Thyroid gland (tissue), 4 donors: ENCODE data around the gene FBXO31. TPM values are rescaled to one million over a fixed set of nuclear protein-coding genes. Genes with fewer than 3 reads are reported as not detected.

Experiments
- DNase-seq, 2 donors: peaks; one replicate each; pipeline ENCODE4 v3.0.0-alpha.2; 2019
- H3K27ac ChIP-seq, 3 donors: fragments of 200-600 bp; sonication (generic); 1 replicate in 2 of 3; 2 replicates in 1 of 3; pipeline ENCODE4 v1.5.1; 2016 to 2019; ENCODE audit warnings: mild to moderate bottlenecking in 1 of 3, moderate library complexity in 1 of 3
- H3K27me3 ChIP-seq: fragments of 200-600 bp; sonication (generic); one replicate; pipeline ENCODE4 v1.5.1; 2019
- H3K36me3 ChIP-seq, 2 donors: fragments of 200-600 bp; sonication (generic); one replicate each; pipeline ENCODE4 v1.5.1; 2016 to 2019
- H3K4me1 ChIP-seq, 2 donors: fragments of 200-600 bp; sonication (generic); one replicate each; pipeline ENCODE4 v1.5.1; 2017 to 2019
- H3K4me3 ChIP-seq, 3 donors: fragments of 200-600 bp; sonication (generic); replicated peaks in 1 of 3; 1 replicate in 2 of 3; 2 replicates in 1 of 3; pipeline ENCODE4 v1.5.1; 2016; ENCODE audit warnings: mild to moderate bottlenecking in 1 of 3
- H3K9me3 ChIP-seq: fragments of 200-600 bp; sonication (generic); one replicate; pipeline ENCODE4 v1.5.1; 2017
- POLR2A ChIP-seq, 2 donors: fragments of 450-650 bp; IDR thresholded peaks; one replicate each; pipeline ENCODE4 v1.6.1; 2017; ENCODE audit warnings: antibody characterized with exemption in 2 of 2, mild to moderate bottlenecking in 2 of 2, moderate library complexity in 1 of 2
- WGBS, 2 donors: methylation state at CpG; one replicate each; pipeline ENCODE4 v1.1.5; 2017; 5-methylcytosine and 5-hydroxymethylcytosine counted together
- intact Hi-C: fragments of 100-400 bp; cut with DNase I; formaldehyde crosslinking; loops from one replicate; pipeline ENCODE4 v1.15.1; 2023
- total RNA-seq, 4 donors: library from RNA; depleted of rRNA; stranded (reverse); fragments of >200 nt; gene quantifications; one replicate each; pipeline ENCODE4 v1.2.3, GENCODE V29; 2016
- TF ChIP-seq, protein P1 (sequence below), 6 experiments: fragments of 200-600 bp in 3 of 6; fragments of 450-650 bp in 3 of 6; sonication (generic) in 3 of 6; IDR thresholded peaks; one replicate each; pipeline ENCODE4 v1.5.1; 2016 to 2019; ENCODE audit warnings: antibody characterized with exemption in 6 of 6, mild to moderate bottlenecking in 2 of 6, inconsistent platforms in 1 of 6, moderate library complexity in 1 of 6

FBXO31 gene
- total RNA-seq, 4 donors from 2014 or later = 23.8 to 62.5 (median 54.9) TPM

DNA sequence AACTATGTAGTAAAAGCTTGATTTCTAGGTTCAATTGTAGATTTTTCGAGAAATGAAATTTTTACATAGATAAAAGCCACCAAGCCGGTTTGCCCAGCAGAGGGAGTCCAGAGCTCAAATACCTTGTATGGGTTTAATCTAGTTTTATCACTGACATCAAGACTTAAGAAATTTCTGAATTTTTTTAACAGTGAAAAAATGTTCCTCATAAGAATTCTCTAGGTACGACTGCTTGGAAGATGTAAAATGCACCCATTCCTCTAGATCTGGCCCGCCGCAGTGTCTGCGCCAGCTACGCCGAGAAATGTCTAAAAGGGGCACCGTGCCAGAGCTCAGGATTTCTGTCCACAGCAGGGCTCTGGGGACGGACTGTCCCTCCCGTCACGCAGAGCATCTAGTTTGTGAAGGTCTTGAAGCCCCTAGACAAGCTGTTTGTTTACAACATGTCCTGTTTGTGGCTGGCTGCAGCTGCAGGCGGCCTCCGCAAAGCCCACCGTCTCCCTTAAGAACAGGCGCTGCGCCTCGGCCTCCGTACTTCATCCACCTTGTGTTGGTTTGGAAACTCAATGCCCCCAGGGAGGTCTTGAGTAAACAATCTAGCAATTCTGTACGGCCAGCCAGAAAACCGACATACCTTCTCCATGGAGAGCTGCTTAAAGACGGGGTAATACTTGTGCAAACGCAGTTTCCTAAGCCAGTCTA is 33.4 kb upstream of the FBXO31 start:
- DNase-seq = peak; percentile 49 to 50
- Histone ChIP-seq H3K27me3 (no peaks in the 10 kb centered on the region), H3K36me3 (peaks cover 45 to 49% of the 10 kb centered on the region in 2 donors), H3K9me3 (no peaks in the 10 kb centered on the region), H3K4me3 (no peak overlapping the region), H3K4me1 (no peaks in the 10 kb centered on the region), H3K27ac (no peak overlapping the region)
- intact Hi-C loops = loop anchor here (10.0 kb wide), 2 partner anchors 78 to 218 kb away; partner anchors contain the start of gene ZCCHC14
- 75 to 81% methylated on average over 23 of the region's 23 CpGs for WGBS, 2 donors
- TF ChIP-seq POLR2A (IDR thresholded peaks at IDR 0.05) = no peak
- TF ChIP-seq, protein P1, sequence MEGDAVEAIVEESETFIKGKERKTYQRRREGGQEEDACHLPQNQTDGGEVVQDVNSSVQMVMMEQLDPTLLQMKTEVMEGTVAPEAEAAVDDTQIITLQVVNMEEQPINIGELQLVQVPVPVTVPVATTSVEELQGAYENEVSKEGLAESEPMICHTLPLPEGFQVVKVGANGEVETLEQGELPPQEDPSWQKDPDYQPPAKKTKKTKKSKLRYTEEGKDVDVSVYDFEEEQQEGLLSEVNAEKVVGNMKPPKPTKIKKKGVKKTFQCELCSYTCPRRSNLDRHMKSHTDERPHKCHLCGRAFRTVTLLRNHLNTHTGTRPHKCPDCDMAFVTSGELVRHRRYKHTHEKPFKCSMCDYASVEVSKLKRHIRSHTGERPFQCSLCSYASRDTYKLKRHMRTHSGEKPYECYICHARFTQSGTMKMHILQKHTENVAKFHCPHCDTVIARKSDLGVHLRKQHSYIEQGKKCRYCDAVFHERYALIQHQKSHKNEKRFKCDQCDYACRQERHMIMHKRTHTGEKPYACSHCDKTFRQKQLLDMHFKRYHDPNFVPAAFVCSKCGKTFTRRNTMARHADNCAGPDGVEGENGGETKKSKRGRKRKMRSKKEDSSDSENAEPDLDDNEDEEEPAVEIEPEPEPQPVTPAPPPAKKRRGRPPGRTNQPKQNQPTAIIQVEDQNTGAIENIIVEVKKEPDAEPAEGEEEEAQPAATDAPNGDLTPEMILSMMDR (IDR thresholded peaks at IDR 0.05) = peak; percentile 21 to 60 (median 46)

- no peak overlapping the region for H3K4me3 ChIP-seq
- TF ChIP-seq, protein P1 (IDR thresholded peaks at IDR 0.05) = no peak
- TF ChIP-seq POLR2A (IDR thresholded peaks at IDR 0.05) = no peak
- DNase-seq = no peak
- H3K4me1 ChIP-seq = no peaks in the 10 kb centered on the region
- intact Hi-C loops = loop anchor here (10.0 kb wide), 2 partner anchors 79 to 219 kb away; partner anchors contain the start of gene ZCCHC14
- 90 to 92% methylated on average over 9 of the region's 9 CpGs for WGBS, 2 donors
- no peaks in the 10 kb centered on the region for H3K9me3 ChIP-seq
- H3K27ac ChIP-seq = no peak overlapping the region
- H3K36me3 ChIP-seq = peaks cover 52 to 55% of the 10 kb centered on the region in 2 donors
- no peaks in the 10 kb centered on the region for H3K27me3 ChIP-seq
Observed at GRCh38 chr16:87415441-87415840, 31.9 kb upstream of the FBXO31 start.

DNA sequence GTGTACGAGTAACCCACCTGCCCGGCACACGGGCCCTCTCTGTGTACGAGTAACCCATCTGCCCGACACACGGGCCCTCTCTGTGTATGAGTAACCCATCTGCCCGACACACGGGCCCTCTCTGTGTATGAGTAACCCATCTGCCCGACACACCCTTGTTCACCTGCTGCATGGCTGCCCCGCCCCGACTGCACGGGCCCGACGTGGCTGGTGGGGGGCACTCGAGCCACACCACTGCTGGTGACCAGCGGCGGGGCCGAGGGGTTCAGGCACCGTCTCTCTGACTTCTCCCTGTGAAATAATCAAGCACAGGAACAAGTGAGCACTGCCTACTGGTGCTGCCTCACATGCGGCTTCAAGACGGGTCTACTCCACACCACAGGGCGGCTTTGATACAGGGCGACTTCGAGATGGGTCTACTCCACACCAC is 30.7 kb upstream of the FBXO31 start:
- H3K27me3 ChIP-seq = no peaks in the 10 kb centered on the region
- H3K9me3 ChIP-seq = no peaks in the 10 kb centered on the region
- peaks cover 56 to 63% of the 10 kb centered on the region in 2 donors for H3K36me3 ChIP-seq
- no peaks in the 10 kb centered on the region for H3K4me1 ChIP-seq
- H3K27ac ChIP-seq = no peak overlapping the region
- intact Hi-C loops = loop anchor here (10.0 kb wide), 2 partner anchors 81 to 221 kb away; partner anchors contain the start of gene ZCCHC14
- whole genome bisulfite sequencing, 2 donors = 83 to 89% methylated on average over 13 to 15 of the region's 24 CpGs
- H3K4me3 ChIP-seq = no peak overlapping the region
- TF ChIP-seq, protein P1 (IDR thresholded peaks at IDR 0.05) = no peak
- no peak for TF ChIP-seq POLR2A (IDR thresholded peaks at IDR 0.05)
- no peak for DNase-seq

- WGBS, 2 donors = 92 to 93% methylated on average over 20 to 22 of the region's 27 CpGs
- H3K27ac ChIP-seq = no peak overlapping the region
- intact Hi-C loops = loop anchor here (10.0 kb wide), 2 partner anchors 82 to 222 kb away; partner anchors contain the start of gene ZCCHC14
- H3K27me3 ChIP-seq = no peaks in the 10 kb centered on the region
- no peak overlapping the region for H3K4me3 ChIP-seq
- peaks cover 0 to 4% of the 10 kb centered on the region in 2 donors for H3K4me1 ChIP-seq
- H3K9me3 ChIP-seq = no peaks in the 10 kb centered on the region
- peaks cover 52 to 58% of the 10 kb centered on the region in 2 donors for H3K36me3 ChIP-seq
- DNase-seq = no peak
- TF ChIP-seq, protein P1 (IDR thresholded peaks at IDR 0.05) = no peak
- no peak for TF ChIP-seq POLR2A (IDR thresholded peaks at IDR 0.05)
Observed at GRCh38 chr16:87412996-87413421, 29.4 kb upstream of the FBXO31 start.
